GM12864 (cell line): Measurements from ENCODE around the gene TRIM7.

ENCODE experiments used
- DNase-seq: peaks from one replicate; pipeline ENCODE4 v3.0.0-alpha.2; 2011; ENCODE audit warnings: low read depth
- H3K4me3 ChIP-seq: 2 replicates; pipeline ENCODE4 v1.5.1; 2011; ENCODE audit warnings: mild to moderate bottlenecking, low read depth, low read length, control low read depth
- TF ChIP-seq, protein P1 (sequence below): IDR thresholded peaks from 2 replicates; pipeline ENCODE4 v1.5.1; 2011; ENCODE audit warnings: low read depth, mild to moderate bottlenecking, moderate library complexity, low read length, control low read depth, inconsistent platforms; ENCODE audit errors: missing control alignments

The TRIM7 gene

DNA sequence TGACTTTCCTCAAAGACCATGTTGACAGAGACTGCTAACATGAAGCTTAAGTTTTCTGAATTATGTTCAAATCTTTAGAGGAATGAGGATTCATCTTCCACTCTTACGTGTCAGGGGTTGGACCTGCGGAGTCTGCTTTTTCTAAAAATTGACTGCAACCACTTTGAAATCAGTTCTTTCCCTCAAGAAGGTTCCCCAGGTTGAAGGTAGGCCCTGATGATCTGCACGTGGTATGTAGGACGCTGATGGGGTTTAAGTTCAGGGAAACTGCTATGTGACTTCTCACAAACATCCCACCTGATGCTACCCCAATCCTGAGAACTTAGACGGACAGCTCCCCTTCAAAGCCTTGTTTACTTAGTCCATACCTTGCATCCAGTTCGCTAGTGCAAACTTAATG lies 31.5 kb upstream of the TRIM7 start:
- TF ChIP-seq, protein P1, sequence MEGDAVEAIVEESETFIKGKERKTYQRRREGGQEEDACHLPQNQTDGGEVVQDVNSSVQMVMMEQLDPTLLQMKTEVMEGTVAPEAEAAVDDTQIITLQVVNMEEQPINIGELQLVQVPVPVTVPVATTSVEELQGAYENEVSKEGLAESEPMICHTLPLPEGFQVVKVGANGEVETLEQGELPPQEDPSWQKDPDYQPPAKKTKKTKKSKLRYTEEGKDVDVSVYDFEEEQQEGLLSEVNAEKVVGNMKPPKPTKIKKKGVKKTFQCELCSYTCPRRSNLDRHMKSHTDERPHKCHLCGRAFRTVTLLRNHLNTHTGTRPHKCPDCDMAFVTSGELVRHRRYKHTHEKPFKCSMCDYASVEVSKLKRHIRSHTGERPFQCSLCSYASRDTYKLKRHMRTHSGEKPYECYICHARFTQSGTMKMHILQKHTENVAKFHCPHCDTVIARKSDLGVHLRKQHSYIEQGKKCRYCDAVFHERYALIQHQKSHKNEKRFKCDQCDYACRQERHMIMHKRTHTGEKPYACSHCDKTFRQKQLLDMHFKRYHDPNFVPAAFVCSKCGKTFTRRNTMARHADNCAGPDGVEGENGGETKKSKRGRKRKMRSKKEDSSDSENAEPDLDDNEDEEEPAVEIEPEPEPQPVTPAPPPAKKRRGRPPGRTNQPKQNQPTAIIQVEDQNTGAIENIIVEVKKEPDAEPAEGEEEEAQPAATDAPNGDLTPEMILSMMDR, result no peak
- H3K4me3 ChIP-seq, result no peak overlapping the region
- no peak for DNase-seq

DNA sequence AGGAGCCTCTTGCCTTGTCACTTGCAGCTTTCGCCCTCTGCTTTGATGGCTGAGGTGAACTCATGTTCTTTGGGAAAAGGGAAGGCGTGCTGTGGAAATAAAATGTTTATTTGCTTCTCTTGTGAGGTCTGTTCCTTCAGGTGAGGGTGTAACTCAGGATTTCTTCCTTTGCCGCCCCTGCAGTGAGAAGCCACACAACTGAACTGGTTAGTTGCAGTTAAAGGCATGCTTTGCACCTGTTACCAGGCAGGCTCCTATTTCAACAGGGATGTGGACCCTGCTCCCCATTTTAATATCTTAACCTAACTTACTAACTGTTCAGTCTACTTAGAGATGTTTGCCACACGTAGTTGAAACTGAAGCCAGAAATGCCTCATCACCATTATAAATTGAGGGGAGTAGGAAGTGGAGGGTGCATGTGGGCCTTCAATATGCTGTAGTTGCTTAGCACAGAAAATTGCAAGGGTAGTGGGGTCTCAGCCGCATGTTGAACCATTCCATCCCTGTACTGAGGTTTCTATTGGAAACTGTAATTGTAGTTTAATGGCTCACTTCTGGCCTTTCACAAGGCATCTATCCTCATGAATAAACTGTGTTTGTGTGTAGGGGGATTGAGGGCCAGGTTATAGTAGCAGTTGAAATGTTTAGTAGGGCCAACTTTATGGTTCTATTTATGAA lies 30.8 kb upstream of the TRIM7 start:
- TF ChIP-seq, protein P1, result no peak
- DNase-seq, result no peak

DNA sequence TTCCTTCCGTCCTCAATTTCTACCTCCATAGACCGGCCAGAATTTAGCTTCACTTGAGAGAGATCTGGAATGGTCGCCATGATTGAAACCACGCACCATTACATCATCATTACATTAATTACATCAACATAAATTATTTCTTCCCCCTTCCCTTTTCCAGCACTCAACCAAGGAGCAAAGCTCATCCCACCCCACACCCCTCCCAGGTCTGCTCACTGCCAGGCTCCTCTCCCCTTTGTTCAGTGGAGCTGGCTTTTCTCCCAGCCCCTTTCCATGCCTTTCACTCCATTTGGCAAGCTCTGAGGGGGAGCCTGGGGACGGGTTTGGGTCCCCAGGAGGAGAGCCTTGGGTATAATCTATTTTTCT lies 30.3 kb upstream of the TRIM7 start:
- TF ChIP-seq, protein P1, result no peak
- DNase-seq, result no peak
- H3K4me3 ChIP-seq, result no peak overlapping the region

More for the DNA sequence above, 30.8 kb upstream of the TRIM7 start:
- no peak overlapping the region for H3K4me3 ChIP-seq

DNA sequence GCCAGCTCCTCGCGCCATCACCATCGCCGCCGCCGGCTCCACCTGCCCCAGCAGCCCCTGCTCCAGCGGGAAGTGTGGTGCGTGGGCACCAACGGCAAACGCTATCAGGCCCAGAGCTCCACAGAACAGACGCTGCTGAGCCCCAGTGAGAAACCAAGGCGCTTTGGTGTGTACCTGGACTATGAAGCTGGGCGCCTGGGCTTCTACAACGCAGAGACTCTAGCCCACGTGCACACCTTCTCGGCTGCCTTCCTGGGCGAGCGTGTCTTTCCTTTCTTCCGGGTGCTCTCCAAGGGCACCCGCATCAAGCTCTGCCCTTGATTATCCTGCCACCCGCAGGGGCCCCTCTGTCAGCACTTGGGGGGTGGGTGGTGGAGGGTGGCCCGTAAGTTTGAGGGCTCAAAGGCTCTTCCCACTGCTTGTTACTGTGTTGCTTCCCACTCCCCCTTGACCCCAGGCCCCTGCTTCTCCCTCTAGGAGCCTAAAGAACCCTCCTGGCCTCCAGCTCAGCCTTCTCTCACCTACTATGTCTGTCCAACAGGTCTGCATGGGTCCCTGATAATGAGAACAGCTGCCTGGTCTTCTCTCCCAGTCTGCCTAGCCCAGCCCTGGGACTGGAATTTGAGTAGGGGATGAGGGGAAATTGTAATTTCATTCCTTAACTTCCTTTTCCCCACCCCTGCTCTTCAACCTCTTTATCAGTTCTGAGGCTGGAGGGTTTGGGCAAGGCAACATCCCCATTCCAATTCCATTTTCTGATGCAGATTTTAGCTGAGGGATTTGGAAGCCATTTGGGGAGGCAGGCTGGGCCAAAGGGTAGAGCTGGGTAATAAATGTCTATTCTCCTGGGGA lies 29.7 kb upstream of the TRIM7 start:
- no peak for DNase-seq
- TF ChIP-seq, protein P1, result no peak
- no peak overlapping the region for H3K4me3 ChIP-seq

DNA sequence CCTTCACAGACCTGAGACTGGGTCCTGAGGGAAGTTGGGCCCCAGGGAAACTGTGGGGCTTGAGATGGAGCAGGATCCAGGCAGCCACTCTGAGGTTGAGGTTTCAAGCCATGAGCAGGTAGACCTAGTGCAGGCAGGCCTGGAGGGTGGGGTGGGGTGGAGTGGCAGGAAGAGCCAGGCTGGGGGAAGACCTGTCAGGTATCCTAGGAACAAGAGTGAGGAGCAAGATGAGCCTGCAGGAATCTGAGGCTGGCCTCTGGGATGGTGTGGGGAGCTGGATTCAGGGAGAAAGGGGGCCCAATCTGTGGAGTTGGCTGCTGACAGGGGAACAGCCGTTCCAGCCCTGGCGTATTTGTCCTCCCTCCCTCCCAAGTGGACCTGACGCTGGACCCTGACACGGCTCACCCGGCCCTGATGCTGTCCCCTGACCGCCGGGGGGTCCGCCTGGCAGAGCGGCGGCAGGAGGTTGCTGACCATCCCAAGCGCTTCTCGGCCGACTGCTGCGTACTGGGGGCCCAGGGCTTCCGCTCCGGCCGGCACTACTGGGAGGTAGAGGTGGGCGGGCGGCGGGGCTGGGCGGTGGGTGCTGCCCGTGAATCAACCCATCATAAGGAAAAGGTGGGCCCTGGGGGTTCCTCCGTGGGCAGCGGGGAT lies 28.9 kb upstream of the TRIM7 start:
- no peak for DNase-seq
- TF ChIP-seq, protein P1, result no peak
- H3K4me3 ChIP-seq, result no peak overlapping the region

DNA sequence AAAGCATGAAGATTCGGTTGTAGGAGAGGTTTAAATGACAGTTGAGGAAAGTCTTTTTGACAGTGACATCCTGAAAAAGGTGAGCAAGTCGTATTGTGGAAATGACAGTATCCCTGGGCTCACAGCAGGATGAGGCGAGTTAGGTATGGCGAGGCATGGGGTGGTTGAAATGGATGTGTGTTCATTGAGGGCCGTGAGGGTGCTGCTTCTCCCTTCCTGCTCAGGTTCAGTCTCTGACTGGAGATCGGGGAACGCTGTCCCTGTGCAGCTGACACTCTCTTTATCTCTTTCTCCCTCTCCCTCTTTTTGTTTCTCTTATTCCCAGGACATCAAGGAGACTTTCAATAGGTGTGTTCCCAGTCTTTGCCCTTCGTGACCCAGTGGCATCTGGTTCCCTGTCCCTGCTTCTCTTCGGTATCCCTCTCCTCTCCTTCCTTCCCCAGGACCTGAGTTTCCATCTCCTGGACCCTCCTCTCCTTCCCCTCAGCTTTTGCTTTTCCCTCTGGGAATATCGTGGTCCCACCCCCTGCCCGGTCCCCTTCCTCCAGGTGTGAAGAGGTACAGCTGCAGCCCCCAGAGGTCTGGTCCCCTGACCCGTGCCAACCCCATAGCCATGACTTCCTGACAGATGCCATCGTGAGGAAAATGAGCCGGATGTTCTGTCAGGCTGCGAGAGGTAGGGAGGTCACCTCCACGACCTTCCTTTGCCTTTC lies 28.2 kb upstream of the TRIM7 start:
- TF ChIP-seq, protein P1, result no peak

More for the DNA sequence above, 28.2 kb upstream of the TRIM7 start:
- no peak overlapping the region for H3K4me3 ChIP-seq
- DNase-seq, result no peak
